H1 (cell line): Measurements from ENCODE around the gene CCDC182. TPM values are rescaled to one million over a fixed set of nuclear protein-coding genes. Genes with fewer than 3 reads are reported as not detected.

Source experiments
- CTCF ChIA-PET: fragments of 300-600 bp; sonication (Branson Sonifier 250); formaldehyde crosslinking; loops from one replicate; lab custom pipeline; 2021; ENCODE audit not compliant: partially characterized antibody; lab: Charles Lee
- POLR2A ChIA-PET: fragments of 300-600 bp; sonication (Branson Sonifier 250); formaldehyde crosslinking; loops from one replicate; lab custom pipeline; 2021; ENCODE audit warnings: inconsistent platforms; ENCODE audit not compliant: partially characterized antibody; lab: Charles Lee
- DNase-seq, 2 experiments: peaks; one replicate each; pipeline versions ENCODE4 v3.0.0 to v3.0.0-alpha.2; 2010 to 2022; ENCODE audit warnings: low spot score in 2 of 2, low read depth in 1 of 2, mixed read lengths in 1 of 2
- FAIRE-seq: peaks from 2 replicates; lab custom pipeline; 2011; peaks lifted over from hg19 to GRCh38; lab: Jason Lieb, UNC
- H2AFZ ChIP-seq: 2 replicates; pipeline ENCODE4 v1.8.1; 2012; ENCODE audit warnings: low read length, inconsistent platforms
- H2AK5ac ChIP-seq: 2 replicates; pipeline ENCODE4 v1.6.1; 2013; ENCODE audit warnings: low read depth, low read length
- H2BK120ac ChIP-seq: replicated peaks from 2 replicates; pipeline ENCODE3; 2013; ENCODE audit warnings: low read depth, low read length, inconsistent platforms
- H2BK12ac ChIP-seq: 2 replicates; pipeline ENCODE4 v1.6.1; 2013; ENCODE audit warnings: low read depth, low read length
- H2BK15ac ChIP-seq: 2 replicates; pipeline ENCODE4 v1.6.1; 2013; ENCODE audit warnings: low read length
- H2BK20ac ChIP-seq: 2 replicates; pipeline ENCODE4 v1.6.1; 2013; ENCODE audit warnings: low read length
- H2BK5ac ChIP-seq: 2 replicates; pipeline ENCODE4 v1.6.1; 2013; ENCODE audit warnings: low read depth, low read length
- H3K14ac ChIP-seq: 2 replicates; pipeline ENCODE4 v1.6.1; 2013; ENCODE audit warnings: inconsistent platforms; ENCODE audit not compliant: insufficient read length
- H3K18ac ChIP-seq: 2 replicates; pipeline ENCODE4 v1.6.1; 2013; ENCODE audit warnings: low read length; ENCODE audit errors: extremely low read depth
- H3K23ac ChIP-seq: 2 replicates; pipeline ENCODE4 v1.6.1; 2013; ENCODE audit warnings: inconsistent platforms; ENCODE audit not compliant: insufficient read length
- H3K23me2 ChIP-seq: 2 replicates; pipeline ENCODE4 v1.6.1; 2013; ENCODE audit warnings: low read depth, low read length
- H3K27ac ChIP-seq: 2 replicates; pipeline ENCODE4 v1.6.1; 2011; ENCODE audit warnings: low read depth, low read length, inconsistent platforms
- H3K27me3 ChIP-seq, 4 experiments: replicated peaks in 1 of 4; 1 replicate in 1 of 4; 2 replicates in 3 of 4; pipeline versions ENCODE4 v1.6.1 to v1.8.1; 2011 to 2013; ENCODE audit warnings: low read length in 3 of 4, mild to moderate bottlenecking in 3 of 4, inconsistent platforms in 2 of 4, mixed read lengths in 2 of 4, moderate library complexity in 1 of 4; ENCODE audit not compliant: control insufficient read depth in 3 of 4, insufficient read depth in 3 of 4; ENCODE audit errors: extremely low read depth in 1 of 4
- H3K36me3 ChIP-seq, 4 experiments: 2 replicates each; pipeline versions ENCODE4 v1.6.1 to v1.8.1; 2011 to 2013; ENCODE audit warnings: mild to moderate bottlenecking in 4 of 4, low read length in 3 of 4, moderate library complexity in 2 of 4, control low read depth in 1 of 4, inconsistent platforms in 1 of 4; ENCODE audit not compliant: insufficient read depth in 4 of 4, control insufficient read depth in 2 of 4
- H3K4ac ChIP-seq: replicated peaks from 2 replicates; pipeline ENCODE3; 2013; ENCODE audit warnings: low read length, low read depth, mixed read lengths, inconsistent platforms; ENCODE audit not compliant: insufficient read length
- H3K4me1 ChIP-seq, 4 experiments: replicated peaks in 1 of 4; 1 replicate in 1 of 4; 2 replicates in 3 of 4; pipeline versions ENCODE4 v1.6.1 to v1.8.1; 2011 to 2013; ENCODE audit warnings: low read length in 3 of 4, inconsistent platforms in 2 of 4, mixed read lengths in 1 of 4; ENCODE audit not compliant: insufficient read depth in 4 of 4, control insufficient read depth in 3 of 4
- H3K4me2 ChIP-seq, 2 experiments: 2 replicates each; pipeline versions ENCODE4 v1.6.1 to v1.8.1; 2011 to 2013; ENCODE audit warnings: low read depth in 2 of 2, low read length in 2 of 2, control low read depth in 1 of 2, inconsistent platforms in 1 of 2, mild to moderate bottlenecking in 1 of 2; ENCODE audit not compliant: insufficient read depth in 1 of 2
- H3K4me3 ChIP-seq, 4 experiments: fragments of 200-600, 300-600 bp in 1 of 4; sonication (generic), shearing (Covaris generic), sonication (Bioruptor Twin) in 1 of 4; 2 replicates each; pipeline versions ENCODE4 v1.5.1 to v1.8.1; 2011 to 2016; ENCODE audit warnings: low read length in 4 of 4, low read depth in 3 of 4, control low read depth in 2 of 4, inconsistent platforms in 2 of 4, mild to moderate bottlenecking in 2 of 4, mixed read lengths in 1 of 4, moderate library complexity in 1 of 4; ENCODE audit not compliant: insufficient read depth in 2 of 4; ENCODE audit errors: extremely low read depth in 1 of 4
- H3K56ac ChIP-seq: replicated peaks from 2 replicates; pipeline ENCODE3; 2013; ENCODE audit warnings: low read depth, mild to moderate bottlenecking, mixed read lengths, low read length, inconsistent platforms; ENCODE audit not compliant: insufficient read length
- H3K79me1 ChIP-seq: 2 replicates; pipeline ENCODE4 v1.6.1; 2013; ENCODE audit warnings: low read depth, low read length, control low read depth
- H3K79me2 ChIP-seq, 2 experiments: 2 replicates each; pipeline versions ENCODE4 v1.6.1 to v1.8.1; 2012 to 2013; ENCODE audit warnings: low read length in 2 of 2, mild to moderate bottlenecking in 2 of 2, inconsistent platforms in 1 of 2; ENCODE audit not compliant: insufficient read depth in 2 of 2, control insufficient read depth in 1 of 2
- H3K9ac ChIP-seq, 4 experiments: replicated peaks in 1 of 4; 1 replicate in 1 of 4; 2 replicates in 3 of 4; pipeline versions ENCODE4 v1.6.1 to v1.8.1; 2011 to 2013; ENCODE audit warnings: low read depth in 3 of 4, low read length in 3 of 4, control low read depth in 2 of 4, mild to moderate bottlenecking in 2 of 4, moderate library complexity in 2 of 4, inconsistent platforms in 1 of 4; ENCODE audit errors: extremely low read depth in 1 of 4
- H3K9me3 ChIP-seq, 2 experiments: 2 replicates each; pipeline versions ENCODE4 v1.6.1 to v1.8.1; 2012 to 2013; ENCODE audit warnings: mild to moderate bottlenecking in 2 of 2, moderate library complexity in 2 of 2, control low read depth in 1 of 2, inconsistent platforms in 1 of 2, low read depth in 1 of 2, low read length in 1 of 2, mixed read lengths in 1 of 2; ENCODE audit not compliant: insufficient read depth in 2 of 2
- H4K20me1 ChIP-seq, 2 experiments: replicated peaks in 1 of 2; 2 replicates each; pipeline versions ENCODE3 to v1.8.1; 2011 to 2013; ENCODE audit warnings: inconsistent platforms in 2 of 2, low read length in 2 of 2, mild to moderate bottlenecking in 1 of 2; ENCODE audit not compliant: insufficient read depth in 2 of 2, control insufficient read depth in 1 of 2
- H4K5ac ChIP-seq: 2 replicates; pipeline ENCODE4 v1.6.1; 2013; ENCODE audit warnings: low read length, low read depth, mixed read lengths, inconsistent platforms; ENCODE audit not compliant: insufficient read length
- H4K8ac ChIP-seq: 2 replicates; pipeline ENCODE4 v1.8.0; 2013; ENCODE audit warnings: mild to moderate bottlenecking, moderate library complexity, low read length, inconsistent platforms; ENCODE audit not compliant: insufficient read depth; ENCODE audit errors: extremely low read depth
- H4K91ac ChIP-seq: replicated peaks from 2 replicates; pipeline ENCODE3; 2013; ENCODE audit warnings: low read length, mixed read lengths, inconsistent platforms; ENCODE audit not compliant: insufficient read length
- CHD2 ChIP-seq: IDR thresholded peaks from 2 replicates; pipeline ENCODE4 v1.6.1; 2012; ENCODE audit warnings: low read length, improper control_type of control experiment
- EP300 ChIP-seq, 2 experiments: IDR thresholded peaks; 1 replicate in 1 of 2; 2 replicates in 1 of 2; pipeline ENCODE4 v1.6.1; 2011 to 2012; ENCODE audit warnings: low read depth in 2 of 2, low read length in 2 of 2, mild to moderate bottlenecking in 2 of 2, borderline replicate concordance in 1 of 2, inconsistent platforms in 1 of 2, moderate library complexity in 1 of 2
- POLR2A ChIP-seq, 2 experiments: IDR thresholded peaks; 1 replicate in 1 of 2; 2 replicates in 1 of 2; pipeline ENCODE4 v1.6.1; 2011; ENCODE audit warnings: low read depth in 2 of 2, low read length in 2 of 2, mild to moderate bottlenecking in 2 of 2; ENCODE audit errors: control extremely low read depth in 1 of 2
- WGBS, 2 experiments: shearing (Covaris generic) in 1 of 2; methylation state at CpG; one replicate each; pipeline versions ENCODE4 v1.1.6 to v1.1.7; 2013 to 2015; ENCODE audit warnings: low lambda C conversion rate in 2 of 2, mixed read lengths in 2 of 2, inconsistent platforms in 1 of 2, low coverage in 1 of 2, missing lambda C conversion rate in 1 of 2; ENCODE audit not compliant: insufficient replicate concordance in 2 of 2, insufficient coverage in 1 of 2, insufficient read length in 1 of 2; ENCODE audit errors: extremely low coverage in 1 of 2, missing lambda C conversion rate in 1 of 2; 5-methylcytosine and 5-hydroxymethylcytosine counted together
- polyA plus RNA-seq, 7 experiments: library from polyadenylated mRNA; depleted of rRNA in 3 of 7; stranded (reverse) in 5 of 7; unstranded in 2 of 7; fragments of >200 nt in 5 of 7; fragments of 200-250 nt in 2 of 7; gene quantifications; 1 replicate in 5 of 7; 2 replicates in 1 of 7; 4 replicates in 1 of 7; pipeline versions ENCODE4 v1.2.1 to v1.2.3, GENCODE V29; 2011 to 2013; ENCODE audit warnings: missing spikeins in 2 of 7, mixed read lengths in 2 of 7
- total RNA-seq: library from RNA; stranded (reverse); fragmentation: NEBNext Ultra II Directional; extraction: Animal tissue kit (Norgen Biotek cat#: 25700); gene quantifications from 2 replicates; pipeline ENCODE4 v1.2.1, GENCODE V29; 2021

The CCDC182 gene
- total and polyA plus RNA-seq, 2 of the 8 experiments (the other 6 are each of a cell fraction or from before 2014, with no cell fraction given), result not detected

DNA sequence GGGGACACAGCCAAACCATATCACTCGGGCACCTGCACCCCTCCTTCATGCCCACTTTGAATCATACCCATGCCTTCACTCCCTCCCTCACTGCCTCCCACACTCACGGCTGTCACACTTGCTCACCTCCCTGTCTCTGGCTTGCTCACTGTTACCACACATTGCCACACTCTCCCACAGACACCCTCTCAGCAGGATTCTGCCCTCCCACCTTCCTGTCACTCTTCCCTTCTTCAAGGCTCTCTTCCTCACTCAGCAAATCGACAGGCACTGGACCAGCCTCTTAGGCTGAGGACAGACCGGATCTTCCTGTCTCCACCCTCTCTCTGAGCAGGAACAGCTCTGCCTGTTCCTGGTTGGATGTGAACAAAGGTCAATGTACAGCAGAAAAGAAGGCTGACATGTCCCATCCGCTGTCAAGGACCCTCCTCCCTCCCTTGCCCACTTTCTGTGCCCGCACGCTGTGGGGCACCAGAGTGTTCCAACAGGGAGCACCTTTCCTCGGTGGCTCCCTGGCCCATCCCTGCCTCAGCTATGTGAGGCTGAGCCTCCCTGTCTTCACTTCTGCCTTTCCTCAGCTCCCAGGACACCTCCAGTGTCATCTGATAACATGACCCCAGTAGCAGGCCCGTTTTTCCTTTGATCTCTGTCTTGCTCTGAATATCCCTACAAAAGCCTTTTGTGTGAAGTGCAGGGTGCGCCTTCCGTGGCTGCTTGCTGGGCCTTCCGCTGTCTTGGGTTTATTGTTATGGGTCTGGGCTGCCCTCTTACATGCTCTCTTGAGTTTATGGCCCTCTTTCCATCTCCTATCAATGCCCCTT, 47.0 kb downstream of the CCDC182 start:
- peak overlapping the region; percentile 34; the same call in 1 of the 2 replicates for H2BK20ac ChIP-seq

More for the DNA sequence above, 47.0 kb downstream of the CCDC182 start:
- Histone ChIP-seq H3K56ac (no peak overlapping the region), H4K91ac (no peak overlapping the region), H3K23me2 (0 out of 2 replicates have a peak, but pooled peaks cover 3% of the 10 kb centered on the region), H3K79me2 (no peaks in the 10 kb centered on the region), H3K18ac (no peak overlapping the region), H3K14ac (no peak overlapping the region), H2AFZ (no peak overlapping the region), H3K9me3 (0 out of 4 replicates have a peak, but pooled peaks cover 0 to 2% of the 10 kb centered on the region in 2 experiments), H3K4ac (no peak overlapping the region), H2BK12ac (peak overlapping the region; percentile 39; the same call in 1 of the 2 replicates), H2AK5ac (peak overlapping the region; percentile 65; the same call in 1 of the 2 replicates), H3K27me3 (no peaks in the 10 kb centered on the region), H3K4me1 (peaks cover 0 to 6% (median 0%) of the 10 kb centered on the region in 4 experiments; a peak in 1 of 7 replicates), H2BK15ac (no peak overlapping the region), H3K9ac (no peak overlapping the region), H4K20me1 (no peaks in the 10 kb centered on the region), H2BK120ac (no peak overlapping the region), H2BK5ac (no peak overlapping the region), H4K5ac (no peak overlapping the region), H3K79me1 (no peaks in the 10 kb centered on the region), H3K4me2 (no peak overlapping the region; a peak in 1 of 4 replicates), H3K4me3 (no peak overlapping the region), H3K36me3 (no peaks in the 10 kb centered on the region), H3K27ac (no peak overlapping the region), H3K23ac (no peak overlapping the region), H4K8ac (no peak overlapping the region)
- CTCF ChIA-PET, result interaction anchor here (1.6 to 2.7 kb wide), 2 partner anchors 10 to 26 kb away, joined by 4 to 12 read pairs; no protein-coding TSS in a partner anchor
- no peak for TF ChIP-seq POLR2A (IDR thresholded peaks at IDR 0.05; ENCODE audit: control extremely low read depth in 1 of 2, low read depth in 2 of 2, low read length in 2 of 2)
- no peak for TF ChIP-seq EP300 (IDR thresholded peaks at IDR 0.05; ENCODE audit: borderline replicate concordance in 1 of 2, low read depth in 2 of 2, low read length in 2 of 2)
- no peak for TF ChIP-seq CHD2
- no peak for FAIRE-seq
- POLR2A ChIA-PET, result interaction anchor here (0.6 kb wide), 1 partner anchor 418 kb away, joined by 3 read pairs; no protein-coding TSS in a partner anchor
- DNase-seq, result peak in 1 of 2 experiments; percentile 37
- WGBS, 2 experiments, result 80% methylated on average over 10 of the region's 12 CpGs; no CpG with 5 or more reads in 1 of the 2 experiments
